GM10266 (cell line): ENCODE results near the gene CEP135.

Experiments used
- DNase-seq: peaks from one replicate; pipeline ENCODE4 v3.0.0; 2012; ENCODE audit errors: extremely low spot score
- TF ChIP-seq, protein P1 (sequence below): IDR thresholded peaks from 2 replicates; pipeline ENCODE4 v1.5.1; 2012; ENCODE audit warnings: mild to moderate bottlenecking, low read depth; ENCODE audit not compliant: control insufficient read depth, insufficient read depth; ENCODE audit errors: missing control alignments

The CEP135 gene

DNA sequence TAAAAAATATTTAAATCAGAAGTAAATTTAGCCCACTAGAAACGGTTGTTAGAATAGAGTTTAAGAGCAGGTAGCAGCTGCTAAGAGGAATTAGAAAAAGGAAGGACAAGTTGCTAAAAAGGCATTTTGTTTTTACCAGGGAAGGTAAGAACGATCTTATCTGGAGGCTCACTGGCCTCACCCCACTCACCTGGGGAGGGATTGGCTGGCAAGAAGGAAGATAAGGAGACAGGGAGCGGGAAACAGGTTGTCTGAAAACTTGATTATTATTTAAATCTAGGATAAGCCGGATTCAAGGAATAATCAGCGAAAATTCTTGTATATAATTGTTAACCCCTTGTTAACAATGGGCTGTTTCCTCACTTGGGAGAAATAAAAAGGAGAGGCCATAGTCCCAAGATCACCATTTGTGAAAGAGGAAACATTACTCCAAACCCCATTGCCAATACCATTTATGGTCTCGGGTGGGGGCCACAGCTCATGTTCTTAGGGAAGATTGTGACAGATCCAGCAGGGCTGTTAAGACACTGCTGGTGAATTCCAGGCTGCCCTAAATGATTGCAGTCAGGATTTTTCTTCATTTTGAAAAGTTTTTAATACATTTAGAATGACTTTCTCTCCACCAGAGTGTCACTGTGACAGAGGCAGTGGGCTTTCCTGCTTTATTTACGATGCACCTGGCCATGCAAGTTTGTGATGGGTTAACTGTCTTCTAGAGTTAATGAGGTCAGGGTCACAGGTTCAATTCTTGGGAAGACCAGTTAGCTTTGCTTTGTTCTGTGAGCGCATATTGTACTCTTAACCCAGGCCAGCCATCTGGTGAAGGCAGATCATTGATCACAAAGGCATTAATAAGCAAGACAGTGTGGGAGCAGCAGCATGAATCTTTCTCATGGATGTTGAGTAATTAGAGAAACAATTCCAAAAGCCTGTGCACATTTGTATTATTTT lies 106.6 kb downstream of the CEP135 start:
- TF ChIP-seq, protein P1, sequence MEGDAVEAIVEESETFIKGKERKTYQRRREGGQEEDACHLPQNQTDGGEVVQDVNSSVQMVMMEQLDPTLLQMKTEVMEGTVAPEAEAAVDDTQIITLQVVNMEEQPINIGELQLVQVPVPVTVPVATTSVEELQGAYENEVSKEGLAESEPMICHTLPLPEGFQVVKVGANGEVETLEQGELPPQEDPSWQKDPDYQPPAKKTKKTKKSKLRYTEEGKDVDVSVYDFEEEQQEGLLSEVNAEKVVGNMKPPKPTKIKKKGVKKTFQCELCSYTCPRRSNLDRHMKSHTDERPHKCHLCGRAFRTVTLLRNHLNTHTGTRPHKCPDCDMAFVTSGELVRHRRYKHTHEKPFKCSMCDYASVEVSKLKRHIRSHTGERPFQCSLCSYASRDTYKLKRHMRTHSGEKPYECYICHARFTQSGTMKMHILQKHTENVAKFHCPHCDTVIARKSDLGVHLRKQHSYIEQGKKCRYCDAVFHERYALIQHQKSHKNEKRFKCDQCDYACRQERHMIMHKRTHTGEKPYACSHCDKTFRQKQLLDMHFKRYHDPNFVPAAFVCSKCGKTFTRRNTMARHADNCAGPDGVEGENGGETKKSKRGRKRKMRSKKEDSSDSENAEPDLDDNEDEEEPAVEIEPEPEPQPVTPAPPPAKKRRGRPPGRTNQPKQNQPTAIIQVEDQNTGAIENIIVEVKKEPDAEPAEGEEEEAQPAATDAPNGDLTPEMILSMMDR = no peak
- no peak for DNase-seq

DNA sequence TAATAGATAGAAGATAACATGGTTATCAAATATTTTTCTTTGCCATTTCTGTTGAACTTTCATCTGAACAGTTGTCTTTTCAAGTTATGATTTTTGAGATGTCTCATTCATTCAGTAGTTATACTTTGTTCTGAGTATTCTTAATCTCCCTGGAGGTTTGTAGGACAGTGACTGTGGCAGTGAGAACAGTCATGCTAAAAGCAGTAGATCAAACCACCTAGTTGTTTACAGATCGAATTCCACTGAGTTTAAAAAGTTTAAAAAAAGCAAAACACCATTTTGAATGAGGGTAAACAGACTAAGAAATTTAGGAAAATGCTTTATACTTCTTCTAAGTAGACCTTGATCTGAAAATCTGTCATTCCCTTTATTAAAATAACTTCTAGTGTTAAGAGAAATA lies 107.2 kb downstream of the CEP135 start:
- DNase-seq = no peak
- TF ChIP-seq, protein P1 = no peak

DNA sequence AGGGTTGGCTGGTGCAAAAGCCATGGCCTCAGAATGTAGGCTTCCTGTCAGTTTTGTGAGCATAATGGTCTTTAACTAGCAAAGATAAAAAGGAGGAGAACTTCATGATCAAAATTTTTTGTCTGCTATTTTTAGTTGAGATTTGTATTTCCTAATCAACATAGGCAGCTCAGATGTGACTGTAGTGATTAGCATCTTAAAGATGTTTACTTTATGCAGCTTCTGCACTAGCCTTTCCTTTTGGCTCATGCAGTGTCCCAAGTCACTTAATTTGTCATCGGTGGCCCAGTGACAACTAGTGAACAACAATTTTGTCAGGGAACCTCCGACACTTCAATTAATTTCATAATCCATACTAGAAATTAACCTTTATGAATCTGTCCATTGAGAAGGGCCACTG lies 109.8 kb downstream of the CEP135 start:
- DNase-seq = no peak
- TF ChIP-seq, protein P1 = no peak

DNA sequence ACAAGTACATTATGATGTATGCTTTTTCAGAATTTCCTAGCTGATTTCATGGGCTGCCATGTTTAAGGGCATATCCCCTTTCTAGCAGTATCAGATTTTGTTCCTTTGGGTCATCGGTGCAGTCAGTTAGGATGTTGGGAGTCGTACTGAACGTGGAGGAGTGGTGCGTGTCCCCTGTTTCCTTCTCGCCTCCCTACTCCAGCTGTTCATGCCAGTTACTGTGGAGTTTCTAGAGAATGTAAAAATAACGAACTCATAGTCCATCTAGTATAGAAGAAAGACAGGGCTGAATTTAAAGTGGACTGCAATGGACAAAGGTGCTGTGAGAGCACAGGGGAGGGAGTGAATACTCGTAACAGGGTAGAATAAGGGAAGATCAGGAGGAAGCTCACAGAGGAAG lies 111.3 kb downstream of the CEP135 start:
- DNase-seq = no peak
- TF ChIP-seq, protein P1 = no peak

DNA sequence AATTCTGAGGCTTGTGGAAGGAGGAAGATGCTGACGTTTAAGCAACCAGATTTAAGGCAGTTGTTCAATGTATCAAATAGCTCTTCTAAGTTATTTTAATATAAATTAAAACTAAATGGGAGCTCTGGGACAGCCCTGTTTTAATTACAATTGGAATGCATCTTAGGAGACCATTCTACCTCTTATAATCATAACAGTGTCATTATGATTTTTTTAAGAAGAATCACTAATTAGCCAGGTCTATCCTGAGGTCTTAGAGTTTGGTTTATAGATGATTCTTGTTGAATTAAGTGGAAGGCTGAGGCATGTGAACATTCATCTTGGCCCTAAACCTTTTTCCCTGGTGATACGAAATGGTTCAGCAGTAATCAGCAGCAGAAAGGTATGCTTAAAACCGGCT lies 113.4 kb downstream of the CEP135 start:
- DNase-seq = no peak
- TF ChIP-seq, protein P1 = no peak

DNA sequence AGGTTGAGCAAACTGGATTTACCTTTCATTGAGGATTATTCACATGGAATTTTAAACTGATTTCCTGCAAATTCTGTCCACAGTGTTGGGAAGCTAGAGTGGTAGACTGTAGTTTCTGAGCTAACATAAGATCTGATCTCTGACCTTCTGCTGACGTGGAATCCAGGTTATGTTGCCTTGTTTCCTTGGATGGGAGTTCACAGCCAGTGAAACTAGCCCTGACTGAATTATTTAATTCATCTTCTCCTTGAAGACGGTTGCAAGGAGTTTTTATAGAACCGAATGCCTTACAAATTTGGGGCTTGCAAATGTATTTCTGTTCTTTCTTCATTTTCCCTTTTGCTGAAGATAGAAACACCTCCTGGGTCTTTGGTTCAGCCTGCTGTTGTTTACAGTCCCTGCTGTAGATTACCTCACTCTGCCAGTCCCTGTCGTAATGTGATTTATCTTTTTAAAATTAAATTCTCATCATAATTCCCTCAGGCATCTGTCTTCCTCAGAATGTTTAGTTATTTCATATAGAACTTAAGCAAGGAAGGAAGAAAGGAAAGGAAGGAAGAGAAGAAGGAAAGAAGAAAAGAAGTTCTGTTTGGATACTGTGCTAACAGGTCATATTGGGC lies 113.9 kb downstream of the CEP135 start:
- TF ChIP-seq, protein P1 = no peak
- no peak for DNase-seq

DNA sequence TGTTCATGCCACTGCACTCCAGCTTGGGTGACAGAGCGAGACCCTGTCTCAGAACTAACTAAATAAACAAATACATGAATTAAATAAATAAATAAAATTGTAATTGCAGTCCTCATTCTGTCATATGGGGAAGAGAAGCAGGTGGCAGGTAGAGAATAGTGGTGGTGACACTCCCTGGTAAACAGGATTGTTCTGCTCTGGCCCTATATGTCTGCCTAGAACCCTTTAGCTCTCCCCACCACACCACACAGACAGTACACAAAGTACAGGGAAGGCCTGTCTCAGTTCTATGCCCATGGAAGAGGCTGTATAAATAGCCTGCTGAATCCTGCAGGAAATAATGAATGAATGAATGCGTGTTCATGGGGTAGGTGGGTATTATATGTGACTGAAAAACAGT lies 117.7 kb downstream of the CEP135 start:
- TF ChIP-seq, protein P1 = no peak
- no peak for DNase-seq
